ENCODE results near the gene ESR1.
"Not testable (repeated sequence)": the region's sequence is repeated elsewhere in the genome, so short reads cannot be mapped to it uniquely, and the experiment has no call there.

Gene ESR1

DNA sequence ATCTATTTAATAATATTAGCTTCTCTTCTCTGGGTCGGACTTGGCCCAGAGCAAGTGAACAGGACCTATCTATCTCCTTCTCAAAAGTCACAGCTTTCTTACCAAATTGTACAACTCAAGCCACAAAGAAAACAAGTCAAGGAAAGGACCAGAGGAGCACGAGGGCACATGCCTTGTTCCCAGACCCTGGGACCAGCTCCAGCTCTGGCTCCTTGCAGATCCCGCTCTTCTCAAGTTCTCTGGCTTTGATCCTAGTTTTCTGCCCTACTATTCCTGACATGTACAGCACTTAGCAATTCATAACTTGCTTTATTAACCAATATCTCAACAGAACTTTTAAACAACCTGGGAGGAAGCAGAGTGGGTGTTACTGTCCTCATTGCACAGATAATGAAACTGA, 185.9 kb downstream of the ESR1 start:
- no peak for DNase-seq

DNA sequence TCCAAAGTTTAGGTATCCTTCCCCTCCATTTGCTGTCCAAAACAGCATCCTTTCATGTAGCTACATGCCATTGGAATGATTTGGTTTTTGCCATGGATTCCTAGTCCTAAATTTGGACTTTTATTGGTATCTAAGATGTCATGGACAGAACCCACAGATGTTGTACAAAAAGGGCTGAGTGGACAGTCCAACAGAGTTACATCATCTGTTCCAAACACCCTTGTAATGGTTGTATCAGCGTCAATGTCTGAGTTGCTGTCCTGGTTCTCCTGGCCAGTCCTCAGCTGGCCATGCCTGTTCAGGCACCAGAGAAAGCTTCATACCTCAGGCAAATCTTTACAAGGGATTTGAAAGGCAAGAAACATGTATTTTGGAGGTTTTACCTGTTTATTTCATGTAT, 191.3 kb downstream of the ESR1 start:
- no peak for DNase-seq

DNA sequence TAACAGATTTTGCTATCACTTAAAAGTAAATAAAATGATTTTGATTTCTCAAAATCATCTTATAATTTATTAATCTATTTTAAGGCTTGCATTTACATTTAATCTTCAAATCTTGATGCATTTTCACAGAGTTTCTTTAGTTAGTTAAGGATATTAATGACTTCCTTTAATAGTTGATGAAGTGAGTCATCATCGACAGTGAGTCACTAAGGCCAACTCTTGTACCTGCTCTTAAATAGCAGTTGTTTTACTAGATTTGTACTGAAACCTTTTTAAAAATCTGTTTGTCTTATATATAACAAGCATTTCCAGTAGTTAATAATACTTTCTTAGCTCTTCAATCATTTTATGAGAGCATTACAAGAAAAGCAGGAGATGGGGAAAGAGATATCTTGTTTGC, 191.7 kb downstream of the ESR1 start:
- no peak for DNase-seq

DNA sequence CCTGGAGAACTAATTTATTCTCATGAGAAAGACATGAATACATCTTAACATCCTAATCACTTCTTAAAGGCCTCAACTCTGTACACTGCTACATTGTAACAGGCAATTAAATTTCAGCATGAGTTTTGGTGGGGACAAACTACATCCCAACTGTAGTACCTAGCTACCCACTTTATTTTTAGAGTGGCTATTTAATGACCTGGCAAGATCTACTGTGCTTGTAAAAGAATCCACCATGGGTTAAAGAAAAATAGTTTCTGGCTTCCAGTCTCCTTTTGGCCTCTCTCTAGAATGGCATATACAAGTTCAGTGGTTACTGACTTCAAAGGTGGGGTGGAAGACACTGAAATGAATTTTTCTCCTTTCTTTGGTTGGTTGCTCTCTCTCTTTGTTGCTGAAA, 193.9 kb downstream of the ESR1 start:
- DNase-seq = no peak

DNA sequence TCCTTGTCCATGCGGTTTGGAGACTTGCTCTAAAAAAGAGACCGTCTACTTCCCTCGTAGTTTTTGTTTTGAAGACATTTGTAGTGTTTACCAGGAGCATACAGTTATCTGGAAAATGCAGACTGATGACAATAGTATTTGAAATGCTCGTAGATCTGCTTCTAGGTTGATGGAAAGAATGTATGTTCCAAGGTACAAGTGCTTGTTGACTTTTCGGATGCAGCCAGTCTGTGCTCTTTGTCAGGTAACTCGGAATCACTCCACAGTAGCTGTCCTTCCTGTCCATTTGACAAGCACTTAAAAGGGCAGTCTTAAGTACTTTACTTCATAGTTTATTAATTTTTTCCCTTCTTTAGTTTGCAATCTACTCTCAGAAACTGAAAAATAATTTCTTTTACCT, 194.8 kb downstream of the ESR1 start:
- DNase-seq = no peak

DNA sequence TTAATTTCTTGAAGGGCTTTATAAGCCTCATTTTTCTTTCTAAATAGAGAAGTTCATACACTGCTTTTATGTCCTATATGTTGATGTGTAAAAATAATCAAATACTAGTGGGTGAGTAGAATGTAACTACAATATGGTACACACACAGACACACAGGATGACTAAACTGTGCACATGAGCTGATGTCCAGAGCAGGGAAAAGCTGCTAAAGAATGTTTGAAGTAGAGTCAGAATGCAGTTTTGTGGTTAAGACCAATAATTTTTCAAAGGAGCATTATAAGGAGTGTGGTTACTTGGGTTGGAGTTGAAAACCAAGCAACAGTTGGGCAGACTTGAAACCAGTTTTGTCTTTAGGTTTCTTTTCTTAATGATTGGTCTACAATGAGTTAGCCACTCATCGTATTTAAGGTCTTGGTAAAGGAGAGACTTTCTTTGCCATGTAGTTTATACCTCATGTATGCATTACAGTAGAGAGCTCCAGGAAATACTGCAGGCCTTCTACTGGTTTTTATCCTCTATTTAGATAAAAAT, 196.6 kb downstream of the ESR1 start:
- DNase-seq = no peak

DNA sequence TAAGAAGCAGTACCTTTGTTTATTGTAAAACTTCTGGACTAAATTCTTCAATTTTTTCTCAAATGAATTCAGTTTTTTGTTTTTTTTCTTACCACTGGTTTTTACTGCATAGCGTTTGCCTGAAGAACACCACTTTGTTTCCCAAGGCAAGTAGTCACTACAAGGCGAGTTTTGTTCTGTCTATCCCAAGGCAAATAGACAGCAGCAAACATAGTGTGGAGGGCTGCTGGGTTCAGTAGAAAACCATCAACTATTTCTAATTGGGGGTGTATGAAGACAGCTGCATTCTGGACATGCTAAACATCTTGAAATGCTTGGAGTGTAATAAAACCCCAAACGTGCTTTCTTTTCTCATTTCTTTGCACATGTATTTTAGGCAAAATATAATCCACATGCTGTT, 197.4 kb downstream of the ESR1 start:
- no peak for DNase-seq

DNA sequence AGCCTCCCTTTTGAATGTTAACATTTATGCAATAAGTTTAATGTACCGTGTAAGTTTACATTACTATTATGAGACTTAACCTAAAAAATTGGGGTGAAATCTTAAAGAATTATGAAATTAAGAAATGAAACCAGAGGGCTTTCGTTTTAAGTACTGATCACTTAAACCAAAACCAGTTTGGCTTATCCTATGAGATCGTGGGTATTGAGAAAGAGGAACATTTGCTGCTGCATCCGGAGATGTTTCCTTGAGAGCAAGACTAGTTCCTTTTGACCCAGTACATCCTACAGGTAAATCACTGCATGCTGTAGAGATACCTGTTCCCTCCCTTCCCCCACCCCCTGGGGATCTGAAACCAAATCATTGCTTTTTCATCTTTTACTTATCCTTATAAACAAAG, 201.3 kb downstream of the ESR1 start:
- no peak for DNase-seq

DNA sequence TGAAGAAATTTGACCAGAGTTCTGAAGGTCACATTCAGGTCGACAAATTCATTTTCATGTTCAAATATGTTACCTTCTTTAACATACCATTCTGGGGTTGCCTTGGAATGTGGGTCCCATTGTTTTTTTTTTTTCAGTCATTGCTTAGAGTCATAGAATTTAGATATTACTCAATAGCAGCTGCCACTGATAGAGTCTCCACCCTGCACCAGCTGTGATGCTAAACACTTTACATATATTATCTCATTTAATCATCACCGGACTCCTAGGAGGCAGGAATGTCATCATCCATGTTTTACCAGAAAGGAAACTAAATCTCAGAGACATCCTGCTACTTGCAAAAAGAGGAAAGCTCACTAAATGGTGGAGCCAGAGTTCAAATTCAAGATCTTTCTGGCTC, 204.7 kb downstream of the ESR1 start:
- DNase-seq = no peak

DNA sequence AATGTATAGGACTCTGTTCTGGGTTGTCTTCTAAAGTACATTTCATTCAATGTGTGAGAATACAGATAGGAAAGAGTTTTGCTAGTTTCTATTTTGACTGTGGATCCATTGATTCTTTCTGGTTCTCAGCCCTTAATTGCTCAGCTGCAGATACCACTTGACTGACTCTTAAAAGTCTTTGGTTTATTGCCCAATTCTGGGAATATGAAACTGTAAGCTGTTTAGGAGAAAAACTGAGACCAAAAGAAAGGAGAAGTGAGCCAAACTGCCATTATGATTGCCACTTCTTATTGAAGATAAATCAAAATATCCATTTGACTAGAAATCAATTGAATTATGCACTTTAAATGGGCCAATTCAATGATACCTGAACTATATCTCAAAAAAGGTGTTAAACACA, 211.4 kb downstream of the ESR1 start:
- no peak for DNase-seq

DNA sequence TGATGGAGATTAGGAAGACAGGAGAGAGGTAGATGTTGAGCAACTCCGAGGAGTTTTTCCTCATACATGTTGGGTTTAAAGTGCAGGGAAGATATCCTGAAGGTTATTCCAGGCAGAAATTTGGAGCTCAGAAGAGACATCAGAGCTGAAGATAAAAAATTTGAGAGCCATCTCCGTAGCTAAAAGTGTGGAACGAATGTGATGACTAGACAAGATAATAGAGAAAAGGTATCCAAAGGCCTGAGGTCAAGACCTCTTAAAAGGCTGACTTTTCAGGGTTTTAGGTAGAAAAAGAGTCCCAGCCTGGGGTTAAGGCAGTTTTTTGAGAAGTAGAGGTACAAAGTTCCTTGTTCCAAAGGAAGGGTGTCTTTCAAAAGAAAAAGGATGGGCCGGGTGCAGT, 214.8 kb downstream of the ESR1 start:
- no peak for DNase-seq

DNA sequence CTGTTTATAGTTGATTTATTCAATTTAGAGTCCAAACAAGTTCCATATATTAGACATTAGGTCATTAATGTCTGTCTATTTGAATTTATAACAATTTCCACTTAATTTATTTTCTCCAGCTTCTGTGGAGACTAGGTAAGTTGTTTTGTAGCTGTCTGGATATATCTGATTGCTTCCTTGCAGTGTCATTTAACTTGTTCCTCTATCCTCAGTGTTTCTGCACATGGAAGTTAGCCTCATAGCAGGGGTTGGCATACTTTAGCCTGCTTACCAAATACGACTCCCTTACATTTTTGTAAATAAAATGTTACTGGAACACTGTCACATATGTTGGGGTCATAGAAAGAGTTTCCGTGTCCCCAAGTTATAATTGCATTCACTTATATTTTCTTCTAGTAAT, 216.1 kb downstream of the ESR1 start:
- no peak for DNase-seq

DNA sequence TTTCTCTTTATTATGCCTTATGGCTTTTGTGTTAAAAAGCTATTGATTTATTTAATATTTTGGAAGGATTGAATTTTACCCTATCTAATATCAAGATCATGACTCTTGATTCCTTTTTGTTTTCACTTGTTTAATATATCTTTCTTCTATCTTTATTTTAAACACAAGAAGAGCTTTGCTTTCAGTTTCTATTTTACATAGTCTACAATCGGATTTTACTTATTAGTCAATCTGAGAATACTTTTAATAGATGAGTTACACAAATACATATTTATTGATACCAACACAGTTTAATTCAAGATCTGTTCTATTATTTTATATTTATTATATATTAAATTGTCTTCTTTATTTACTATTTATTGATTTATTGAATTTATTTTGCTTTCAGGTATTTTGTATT, 218.8 kb downstream of the ESR1 start:
- no peak for DNase-seq

DNA sequence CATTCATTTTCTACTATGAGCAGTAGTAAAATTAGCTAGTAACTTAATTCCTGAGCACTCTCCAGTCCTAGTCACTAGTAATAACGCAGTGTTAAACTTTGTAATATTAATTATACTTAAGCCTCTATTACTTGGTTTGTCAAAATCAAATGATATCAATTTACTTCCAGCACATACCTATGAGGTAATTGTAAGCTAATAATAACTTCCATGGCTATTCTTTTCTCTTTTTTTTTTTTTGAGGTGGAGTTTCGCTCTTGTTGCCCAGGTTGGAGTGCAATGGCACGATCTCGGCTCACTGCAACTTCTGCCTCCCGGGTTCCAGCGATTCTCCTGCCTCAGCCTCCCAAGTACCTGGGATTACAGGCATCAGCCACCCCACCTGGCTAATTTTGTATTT, 219.3 kb downstream of the ESR1 start:
- not testable (repeated sequence) for DNase-seq

DNA sequence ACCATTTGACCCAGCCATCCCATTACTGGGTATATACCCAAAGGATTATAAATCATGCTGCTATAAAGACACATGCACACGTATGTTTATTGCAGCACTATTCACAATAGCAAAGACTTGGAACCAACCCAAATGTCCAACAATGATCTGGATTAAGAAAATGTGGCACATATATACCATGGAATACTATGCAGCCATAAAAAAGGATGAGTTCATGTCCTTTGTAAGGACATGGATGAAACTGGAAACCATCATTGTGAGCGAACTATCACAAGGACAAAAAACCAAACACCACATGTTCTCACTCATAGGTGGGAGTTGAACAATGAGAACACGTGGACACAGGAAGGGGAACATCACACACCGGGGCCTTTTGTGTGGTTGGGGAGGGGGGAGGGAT, 226.3 kb downstream of the ESR1 start:
- DNase-seq = not testable (repeated sequence)

DNA sequence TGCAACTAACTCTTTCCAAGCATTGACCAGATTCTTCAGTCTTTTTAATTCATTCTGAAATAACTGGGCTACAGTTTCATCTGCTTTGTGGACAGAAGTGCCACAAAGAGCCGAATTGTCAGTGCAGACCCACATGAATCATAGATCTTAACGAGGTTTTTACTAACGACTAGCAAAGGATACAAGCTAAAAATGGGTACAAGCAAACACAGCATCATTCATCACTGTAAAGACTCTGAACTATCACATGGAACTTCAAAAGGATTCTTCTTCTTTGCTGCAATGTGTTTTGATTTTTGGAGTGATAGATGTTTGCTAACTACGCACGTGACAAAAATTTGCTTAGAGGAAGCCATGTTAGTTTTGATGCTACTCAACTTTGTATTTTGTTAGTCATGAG, 227.1 kb downstream of the ESR1 start:
- DNase-seq = no peak

DNA sequence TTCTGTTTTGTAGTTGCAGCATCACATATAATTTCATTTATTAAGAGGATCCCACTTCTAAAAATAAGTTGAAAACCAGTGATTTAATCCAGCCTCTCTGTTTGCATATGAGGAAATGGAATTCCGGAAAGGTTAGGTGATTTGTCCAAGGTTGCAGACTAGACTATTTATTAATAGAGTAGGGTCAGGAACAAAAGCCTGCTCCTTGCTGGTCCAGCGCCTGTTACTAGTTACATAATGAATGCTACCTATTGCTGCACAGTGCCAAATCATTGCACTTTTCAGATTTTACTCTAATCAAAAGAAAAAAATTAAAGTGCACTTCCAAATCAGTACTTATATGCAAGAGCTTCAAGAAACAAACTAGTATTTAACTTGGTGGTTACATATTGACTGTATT, 238.6 kb downstream of the ESR1 start:
- DNase-seq = no peak

DNA sequence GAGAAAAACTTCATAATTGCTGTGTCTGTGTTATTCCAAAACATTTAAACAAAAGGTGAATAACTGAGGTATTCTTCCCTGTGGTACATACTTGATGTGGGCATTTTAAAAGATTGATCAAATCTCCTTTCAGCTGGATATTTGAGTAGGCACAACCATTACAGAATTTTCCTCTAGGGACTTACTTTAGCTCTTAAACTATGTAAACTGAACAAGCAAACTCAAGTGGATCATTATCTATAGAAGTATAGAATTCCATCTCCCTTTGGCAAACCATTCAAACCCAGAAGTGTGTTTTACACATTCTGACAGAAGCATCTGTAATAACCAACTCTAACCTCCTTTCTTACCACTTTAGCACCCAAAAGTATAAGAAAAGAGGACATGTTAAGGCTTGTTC, 241.4 kb downstream of the ESR1 start:
- no peak for DNase-seq

DNA sequence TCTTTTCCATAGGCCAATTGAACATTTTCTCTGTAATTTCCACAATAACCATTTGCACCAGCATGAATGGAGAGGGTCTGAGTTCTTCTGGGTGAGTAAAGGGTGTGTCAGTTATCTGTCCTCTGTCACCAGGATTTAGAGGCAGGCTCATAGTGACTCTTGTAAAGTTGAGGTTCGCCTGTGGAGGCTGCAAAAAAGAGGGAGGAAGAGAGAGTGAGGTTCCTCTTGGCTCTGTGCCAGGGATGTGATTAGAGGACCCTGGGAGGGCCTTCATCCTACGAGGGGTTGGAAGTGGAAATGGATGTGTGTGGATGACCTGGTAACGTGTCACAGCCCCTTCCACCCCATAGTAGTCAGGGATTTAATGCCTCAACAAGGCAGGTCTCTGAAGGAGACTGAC, 242.0 kb downstream of the ESR1 start:
- no peak for DNase-seq

DNA sequence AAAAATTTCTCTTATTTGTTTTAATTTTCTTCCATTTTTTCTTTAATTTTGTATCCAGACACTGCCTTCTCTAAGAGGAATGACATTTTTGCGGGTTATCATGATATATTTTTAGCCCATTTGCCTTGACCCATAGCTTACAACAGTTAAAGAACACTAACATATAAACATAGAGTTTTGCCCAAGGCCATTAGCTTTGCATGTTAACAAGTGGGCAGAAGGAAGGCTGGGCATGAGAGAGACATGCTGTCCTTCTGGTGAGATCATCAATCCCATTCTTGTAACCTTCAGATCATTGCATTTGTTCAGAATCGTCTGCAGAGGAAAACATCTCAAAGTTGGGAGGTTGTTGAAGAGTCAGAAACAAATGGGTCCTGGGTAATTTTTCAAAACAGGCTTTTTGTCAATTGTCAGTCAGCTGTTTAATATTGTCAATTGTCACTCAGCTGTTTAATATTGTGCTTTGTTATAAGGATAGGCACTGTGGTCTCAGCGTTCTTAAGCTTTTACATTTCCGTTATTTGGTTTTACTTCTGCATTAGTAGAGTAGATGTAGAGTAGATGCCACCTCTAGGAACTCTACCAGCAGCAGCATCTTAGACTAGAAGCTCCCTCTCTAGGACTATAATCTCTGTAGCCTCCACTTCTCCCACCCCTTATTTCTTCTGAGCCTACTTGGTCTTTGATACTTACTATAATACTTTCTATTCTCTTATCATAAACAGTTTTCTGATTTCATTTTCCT, 243.1 kb downstream of the ESR1 start:
- no peak for DNase-seq

DNA sequence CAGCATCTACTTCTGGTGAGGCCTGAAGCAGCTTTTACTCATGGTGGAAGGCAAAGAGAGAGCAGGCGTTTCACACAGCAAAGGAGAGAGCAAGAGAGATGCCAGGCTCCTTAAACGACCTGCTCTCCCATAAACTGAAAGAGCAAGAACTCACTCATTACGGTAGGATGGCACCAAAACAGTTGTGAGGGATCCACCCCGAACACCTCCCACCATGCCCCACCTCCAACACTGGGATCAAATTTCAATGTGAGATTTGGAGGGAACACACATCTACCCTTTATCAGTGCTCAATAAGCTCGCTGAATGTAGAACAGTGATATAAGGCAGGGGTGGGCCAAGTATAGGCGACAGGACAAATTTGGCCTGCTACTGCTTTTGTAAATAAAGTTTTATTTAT, 244.6 kb downstream of the ESR1 start:
- no peak for DNase-seq

DNA sequence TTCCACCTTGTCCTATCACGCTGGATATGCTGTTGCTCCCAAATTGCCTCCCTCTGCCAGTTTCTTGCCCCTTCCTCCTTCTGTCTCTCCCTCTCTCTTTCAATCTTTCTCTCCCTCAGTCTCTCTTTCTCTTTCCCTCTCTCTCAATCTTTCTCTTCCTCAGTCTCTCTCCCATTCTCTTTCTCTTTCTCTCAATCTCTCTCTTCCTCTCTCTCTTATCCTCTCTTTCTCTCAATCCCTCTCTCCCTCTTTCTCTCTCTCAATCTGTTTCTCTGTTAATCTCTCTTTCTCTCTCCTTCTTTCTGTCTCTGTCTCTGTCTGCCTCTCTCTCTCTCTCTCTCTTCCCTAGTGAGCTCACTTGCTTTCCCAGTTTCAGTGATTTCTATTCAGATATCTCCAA, 245.8 kb downstream of the ESR1 start:
- no peak for DNase-seq

DNA sequence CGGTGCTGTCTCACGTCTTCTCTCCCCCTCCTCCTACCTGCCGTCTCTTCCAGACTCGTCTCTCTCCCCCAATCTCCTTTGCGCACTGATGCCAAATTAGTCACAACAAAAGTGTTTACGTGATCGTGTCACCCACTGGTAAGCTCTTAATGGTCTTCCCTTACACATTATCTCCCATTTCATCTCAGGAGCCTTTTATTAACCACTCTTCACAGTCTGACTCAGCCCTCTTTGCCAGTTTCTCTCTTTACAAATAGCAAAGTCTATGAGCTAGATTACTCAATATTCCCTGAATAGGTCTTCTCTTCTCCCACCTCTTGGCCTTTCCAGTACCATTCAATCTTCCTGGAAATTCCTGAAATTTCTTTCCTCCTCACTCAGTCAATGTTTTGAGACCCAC, 247.0 kb downstream of the ESR1 start:
- DNase-seq = no peak

DNA sequence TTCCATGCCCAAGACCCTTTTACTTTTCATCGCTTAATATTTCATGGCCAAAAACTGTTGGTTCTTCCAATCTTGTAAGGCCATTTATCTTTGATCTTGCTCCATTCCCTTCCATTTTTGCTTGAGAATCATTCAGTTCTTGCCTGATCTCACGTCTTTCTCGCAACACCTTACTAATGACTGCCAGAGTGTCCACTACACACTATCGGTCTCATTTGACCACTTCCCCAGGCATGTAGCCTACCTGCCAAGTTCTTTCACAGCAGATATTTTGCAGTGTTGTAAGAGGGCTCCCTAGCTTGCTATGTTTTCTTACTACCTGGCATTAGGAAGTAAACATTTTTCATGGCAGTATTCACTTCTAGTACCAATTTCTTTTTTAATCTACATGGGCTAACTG, 248.0 kb downstream of the ESR1 start:
- DNase-seq = no peak

DNA sequence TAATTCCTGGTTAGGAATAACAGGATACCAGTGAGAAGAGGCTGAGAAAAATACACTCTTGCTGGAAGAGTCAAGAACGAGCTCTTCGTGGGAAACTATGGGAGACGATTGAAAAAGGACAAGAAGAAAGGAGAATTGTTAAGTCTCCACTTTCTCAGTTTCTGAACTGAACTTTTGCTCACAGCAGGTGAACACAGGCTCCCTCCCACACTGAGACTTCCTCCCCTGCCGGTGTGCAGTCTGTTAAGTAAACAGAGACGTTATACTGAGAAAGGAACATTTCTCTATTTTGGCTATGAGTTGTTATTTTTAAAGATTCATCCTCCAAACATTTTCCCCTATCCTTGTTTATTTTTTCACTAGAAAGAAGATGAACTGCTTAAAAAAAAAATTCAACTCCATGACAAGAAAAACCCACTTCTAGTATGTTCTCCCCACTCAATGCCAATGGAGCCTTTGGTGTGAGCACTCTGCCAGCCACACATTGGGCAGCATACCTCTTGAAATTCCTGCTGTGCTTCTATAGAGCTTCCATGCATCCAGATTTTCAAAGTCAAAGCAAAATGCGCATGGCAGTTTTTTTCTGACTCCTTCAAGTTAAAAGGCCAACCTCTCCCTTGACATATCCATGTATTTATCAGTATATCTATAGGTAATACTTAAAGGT, 250.5 kb downstream of the ESR1 start:
- DNase-seq = no peak
